EL (cell line): Measurements from ENCODE around the gene CNGA3.

Source experiments
- DNase-seq: peaks from one replicate; pipeline ENCODE4 v3.0.0-alpha.2; 2016

The CNGA3 gene

DNA sequence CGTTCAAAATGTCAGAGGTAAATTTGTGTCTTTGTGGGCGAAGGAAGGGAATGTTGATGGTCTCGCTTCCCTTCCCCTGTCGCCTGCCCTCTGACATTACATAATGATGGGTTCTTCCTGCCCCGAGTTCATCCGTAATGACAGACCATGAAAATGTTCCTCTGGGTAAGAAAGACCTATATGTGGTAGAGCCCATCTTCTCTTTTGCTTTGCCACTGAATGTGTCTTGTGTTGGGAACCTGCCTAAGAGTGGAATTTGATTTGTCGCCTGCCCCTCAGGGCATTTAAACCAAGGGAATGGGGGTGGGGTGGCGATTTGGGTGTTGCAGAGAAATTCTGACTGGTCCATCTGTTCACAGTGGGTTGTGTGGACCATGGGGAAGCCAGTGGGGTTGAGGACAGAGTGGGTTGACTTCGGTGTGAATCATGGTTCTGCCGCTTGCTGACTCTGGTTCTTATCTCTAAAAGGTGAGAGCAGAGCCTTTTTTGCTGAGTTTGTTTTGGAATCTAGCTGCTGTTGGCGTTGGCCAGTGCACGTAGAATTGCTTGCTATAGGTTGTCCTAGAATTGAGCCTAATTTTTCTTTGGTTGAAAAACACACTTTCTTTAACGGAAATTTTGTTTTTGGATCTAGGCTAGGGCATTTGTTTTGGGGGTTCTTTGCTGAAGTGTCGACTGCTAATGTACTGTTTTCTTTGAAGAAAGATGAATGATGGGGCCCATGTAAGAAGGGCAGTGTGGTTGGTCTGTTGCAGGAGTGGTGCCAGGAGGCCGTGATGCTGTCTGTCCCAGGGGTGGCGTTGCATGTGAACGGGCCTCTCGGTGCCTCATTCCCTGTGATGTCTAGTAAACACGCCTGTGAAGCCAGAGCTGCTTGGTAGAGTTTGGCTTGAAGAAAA is 99.7 kb downstream of the CNGA3 start:
- peak; percentile 14 for DNase-seq

DNA sequence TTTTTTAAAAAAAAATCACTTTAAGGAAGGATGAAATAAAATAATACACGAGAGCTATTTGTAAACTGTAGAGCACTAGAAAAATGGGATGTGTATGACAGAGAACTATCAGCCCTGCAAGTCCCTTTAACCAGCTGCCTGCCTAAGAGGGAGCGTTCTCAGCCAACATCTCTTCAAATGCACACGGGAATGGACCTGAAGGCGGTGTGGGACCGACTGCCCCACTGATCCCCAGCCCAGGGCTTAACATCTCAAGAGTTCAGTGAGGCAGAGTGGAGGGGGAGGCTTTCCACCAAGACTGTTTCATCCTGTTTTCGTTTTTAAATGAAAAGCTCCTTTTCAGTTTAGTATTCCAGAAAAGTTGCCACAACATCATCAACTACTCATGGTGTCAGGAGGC is 100.6 kb downstream of the CNGA3 start:
- no peak for DNase-seq
